ENCODE results near the gene NUMA1. TPM values are rescaled to one million over a fixed set of nuclear protein-coding genes. Genes with fewer than 3 reads are reported as not detected.

NUMA1 gene
- total RNA-seq, 2 donors from 2014 or later: 130 to 132 TPM

- H3K9ac ChIP-seq (ENCODE audit: extremely low read depth, low read length, poor library complexity, severe bottlenecking): no peak overlapping the region
- H3K4me3 ChIP-seq (ENCODE audit: low read length): no peak overlapping the region
- H3K27ac ChIP-seq (ENCODE audit: low read depth, low read length): no peak overlapping the region
- no peak for DNase-seq
- H3K27me3 ChIP-seq (ENCODE audit: control insufficient read depth, insufficient read depth, low read length, poor library complexity, severe bottlenecking): no peaks in the 10 kb centered on the region
- TF ChIP-seq, protein P1, sequence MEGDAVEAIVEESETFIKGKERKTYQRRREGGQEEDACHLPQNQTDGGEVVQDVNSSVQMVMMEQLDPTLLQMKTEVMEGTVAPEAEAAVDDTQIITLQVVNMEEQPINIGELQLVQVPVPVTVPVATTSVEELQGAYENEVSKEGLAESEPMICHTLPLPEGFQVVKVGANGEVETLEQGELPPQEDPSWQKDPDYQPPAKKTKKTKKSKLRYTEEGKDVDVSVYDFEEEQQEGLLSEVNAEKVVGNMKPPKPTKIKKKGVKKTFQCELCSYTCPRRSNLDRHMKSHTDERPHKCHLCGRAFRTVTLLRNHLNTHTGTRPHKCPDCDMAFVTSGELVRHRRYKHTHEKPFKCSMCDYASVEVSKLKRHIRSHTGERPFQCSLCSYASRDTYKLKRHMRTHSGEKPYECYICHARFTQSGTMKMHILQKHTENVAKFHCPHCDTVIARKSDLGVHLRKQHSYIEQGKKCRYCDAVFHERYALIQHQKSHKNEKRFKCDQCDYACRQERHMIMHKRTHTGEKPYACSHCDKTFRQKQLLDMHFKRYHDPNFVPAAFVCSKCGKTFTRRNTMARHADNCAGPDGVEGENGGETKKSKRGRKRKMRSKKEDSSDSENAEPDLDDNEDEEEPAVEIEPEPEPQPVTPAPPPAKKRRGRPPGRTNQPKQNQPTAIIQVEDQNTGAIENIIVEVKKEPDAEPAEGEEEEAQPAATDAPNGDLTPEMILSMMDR (conservative IDR thresholded peaks at IDR 0.05): no peak
- peaks cover 67% of the 10 kb centered on the region for H3K36me3 ChIP-seq (ENCODE audit: control insufficient read depth, insufficient read depth, low read length)
- Mint-ChIP-seq H3K27ac (no peak overlapping the region), H3K27me3 (ENCODE audit: insufficient read depth) (no peaks in the 10 kb centered on the region), H3K4me1 (no peaks in the 10 kb centered on the region), H3K36me3 (ENCODE audit: low read depth) (peaks cover 67% of the 10 kb centered on the region), H3K9me3 (no peaks in the 10 kb centered on the region), H3K4me3 (no peak overlapping the region)
- H3K9me3 ChIP-seq (ENCODE audit: control insufficient read depth, low read length): no peaks in the 10 kb centered on the region
- no peaks in the 10 kb centered on the region for H3K4me1 ChIP-seq (ENCODE audit: control insufficient read depth, insufficient read depth, low read length)
- 94 to 96% methylated on average over 3 to 20 of the region's 20 CpGs for WGBS, 2 experiments (ENCODE audit: insufficient coverage in 1 of 2, insufficient read length in 1 of 2)
These were observed 76.6 kb downstream of the NUMA1 start for GRCh38 chr11:72003776-72004171.

GRCh38 chr11:72002841-72003775 lies 77.2 kb downstream of the NUMA1 start:
- no peaks in the 10 kb centered on the region for H3K27me3 ChIP-seq (ENCODE audit: control insufficient read depth, insufficient read depth, low read length, poor library complexity, severe bottlenecking)
- Mint-ChIP-seq H3K27ac (no peak overlapping the region), H3K27me3 (ENCODE audit: insufficient read depth) (no peaks in the 10 kb centered on the region), H3K4me1 (no peaks in the 10 kb centered on the region), H3K9me3 (no peaks in the 10 kb centered on the region), H3K4me3 (no peak overlapping the region), H3K36me3 (ENCODE audit: low read depth) (peaks cover 61% of the 10 kb centered on the region)
- peak overlapping the region; percentile 51 for H3K27ac ChIP-seq (ENCODE audit: low read depth, low read length)
- H3K9me3 ChIP-seq (ENCODE audit: control insufficient read depth, low read length): no peaks in the 10 kb centered on the region
- H3K9ac ChIP-seq (ENCODE audit: extremely low read depth, low read length, poor library complexity, severe bottlenecking): no peak overlapping the region
- no peak overlapping the region for H3K4me3 ChIP-seq (ENCODE audit: low read length)
- H3K36me3 ChIP-seq (ENCODE audit: control insufficient read depth, insufficient read depth, low read length): peaks cover 60% of the 10 kb centered on the region
- no peak for DNase-seq
- no peaks in the 10 kb centered on the region for H3K4me1 ChIP-seq (ENCODE audit: control insufficient read depth, insufficient read depth, low read length)
- 97 to 100% methylated on average over 7 to 10 of the region's 12 CpGs for WGBS, 2 experiments (ENCODE audit: insufficient coverage in 1 of 2, insufficient read length in 1 of 2)
- TF ChIP-seq, protein P1 (conservative IDR thresholded peaks at IDR 0.05): no peak

DNA sequence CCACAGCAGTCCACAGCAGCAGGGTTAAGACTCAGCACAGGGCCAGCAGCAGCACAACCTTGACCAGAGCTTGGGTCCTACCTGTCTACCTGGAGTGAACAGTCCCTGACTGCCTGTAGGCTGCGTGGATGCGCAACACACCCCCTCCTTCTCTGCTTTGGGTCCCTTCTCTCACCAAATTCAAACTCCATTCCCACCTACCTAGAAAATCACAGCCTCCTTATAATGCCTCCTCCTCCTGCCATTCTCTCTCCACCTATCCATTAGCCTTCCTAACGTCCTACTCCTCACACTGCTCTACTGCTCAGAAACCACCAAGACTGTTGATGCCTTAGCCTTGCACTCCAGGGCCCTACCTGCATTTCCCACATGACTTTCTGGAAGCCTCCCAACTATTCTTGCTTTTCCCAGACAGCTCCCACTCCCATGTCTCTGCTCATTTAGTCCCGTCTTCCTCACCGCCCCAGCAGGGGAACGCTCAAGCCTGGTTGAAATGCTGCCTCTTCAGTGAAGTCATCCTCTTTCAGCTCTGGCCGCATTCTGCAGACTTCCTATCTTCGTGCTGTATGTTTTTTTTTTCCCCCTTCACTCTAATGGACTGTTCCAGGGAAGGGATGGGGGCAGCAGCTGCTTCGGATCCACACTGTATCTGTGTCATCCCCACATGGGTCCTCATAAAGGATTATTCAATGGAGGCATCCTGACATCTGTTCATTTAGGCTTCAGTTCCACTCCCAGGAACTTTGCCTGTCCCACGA lies 78.3 kb downstream of the NUMA1 start:
- peak overlapping the region; percentile 45 for H3K27ac Mint-ChIP-seq
- Histone ChIP-seq H3K27ac (ENCODE audit: low read depth, low read length) (peak overlapping the region; percentile 51), H3K27me3 (ENCODE audit: control insufficient read depth, insufficient read depth, low read length, poor library complexity, severe bottlenecking) (no peaks in the 10 kb centered on the region), H3K9me3 (ENCODE audit: control insufficient read depth, low read length) (no peaks in the 10 kb centered on the region), H3K9ac (ENCODE audit: extremely low read depth, low read length, poor library complexity, severe bottlenecking) (no peak overlapping the region), H3K36me3 (ENCODE audit: control insufficient read depth, insufficient read depth, low read length) (peaks cover 50% of the 10 kb centered on the region), H3K4me3 (ENCODE audit: low read length) (no peak overlapping the region), H3K4me1 (ENCODE audit: control insufficient read depth, insufficient read depth, low read length) (no peaks in the 10 kb centered on the region)
- H3K4me3 Mint-ChIP-seq: no peak overlapping the region
- H3K27me3 Mint-ChIP-seq (ENCODE audit: insufficient read depth): no peaks in the 10 kb centered on the region
- no peak for DNase-seq
- TF ChIP-seq, protein P1 (conservative IDR thresholded peaks at IDR 0.05): no peak
- WGBS, 2 experiments (ENCODE audit: insufficient coverage in 1 of 2, insufficient read length in 1 of 2): 88 to 91% methylated on average over 10 of the region's 10 CpGs
- peaks cover 51% of the 10 kb centered on the region for H3K36me3 Mint-ChIP-seq (ENCODE audit: low read depth)
- no peaks in the 10 kb centered on the region for H3K9me3 Mint-ChIP-seq
- H3K4me1 Mint-ChIP-seq: no peaks in the 10 kb centered on the region
